D721Med (cell line): ENCODE results near the gene C1QTNF6.
A peak's percentile ranks its signal among the peaks of the same experiment; 100 is the strongest.

Source experiments
- DNase-seq: peaks from one replicate; pipeline ENCODE4 v3.0.0; 2011; ENCODE audit warnings: low spot score; ENCODE audit not compliant: insufficient read length
- FAIRE-seq: peaks from 2 replicates; lab custom pipeline; 2011; peaks lifted over from hg19 to GRCh38; lab: Jason Lieb, UNC
- CTCF ChIP-seq: IDR thresholded peaks from 2 replicates; pipeline ENCODE4 v1.5.1; 2012; ENCODE audit warnings: mild to moderate bottlenecking, control low read depth; ENCODE audit not compliant: insufficient read depth; ENCODE audit errors: missing control alignments

Gene C1QTNF6

GRCh38 chr22:37169947-37170688 lies 17.9 kb downstream of the C1QTNF6 start:
- no peak for FAIRE-seq
- DNase-seq: no peak
- no peak for TF ChIP-seq CTCF

DNA sequence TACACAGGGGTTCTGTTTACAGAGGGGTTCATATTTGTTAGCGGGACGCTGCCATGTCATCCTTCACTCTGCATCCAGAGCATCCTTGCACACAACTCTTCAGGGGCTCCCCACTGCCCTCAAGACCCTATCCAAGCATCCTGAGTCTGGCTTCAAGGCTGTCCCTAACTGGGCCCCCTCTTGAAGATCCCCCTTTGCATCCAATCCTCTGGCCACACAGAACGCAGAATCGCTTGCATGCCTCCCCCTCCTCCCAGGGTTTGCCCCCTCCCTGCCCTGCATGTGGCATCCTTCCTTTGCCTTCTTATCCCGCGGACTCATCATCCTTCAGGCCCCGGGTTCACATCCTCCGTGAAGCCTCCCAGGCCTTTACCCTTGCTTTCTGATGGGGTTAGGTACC lies 18.6 kb downstream of the C1QTNF6 start:
- no peak for TF ChIP-seq CTCF
- DNase-seq (no peak), FAIRE-seq (no peak)

DNA sequence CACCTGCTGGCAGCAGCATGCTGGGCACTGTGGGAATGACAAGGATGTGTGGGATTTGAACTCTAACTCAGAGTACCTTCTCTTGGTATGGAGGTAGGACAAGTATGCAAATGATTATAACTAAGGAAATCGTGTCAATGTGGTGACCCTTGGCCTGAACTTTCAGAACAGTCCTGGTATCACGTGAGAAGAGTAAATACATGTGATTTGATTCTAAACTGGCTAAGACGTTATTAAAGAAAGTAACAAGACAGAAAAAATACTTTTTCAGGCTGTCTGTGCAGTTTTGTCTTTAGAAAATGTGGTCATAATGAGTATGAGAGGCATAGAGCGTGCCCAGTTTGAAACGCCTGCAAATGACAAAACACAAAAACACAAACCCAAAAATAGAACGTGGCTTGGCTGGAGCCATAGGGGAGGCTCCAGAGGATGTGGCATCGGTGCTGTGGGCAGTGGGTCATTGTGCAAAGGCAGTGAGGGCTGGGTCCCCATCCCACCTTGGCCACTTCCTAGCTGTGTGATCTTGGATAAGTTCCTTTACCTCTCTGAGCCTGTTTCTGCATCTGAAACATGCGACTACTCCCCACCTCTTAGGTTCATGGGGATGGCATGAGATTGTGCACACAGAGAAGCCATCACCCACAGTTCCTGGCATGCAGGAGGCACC lies 19.9 kb downstream of the C1QTNF6 start:
- TF ChIP-seq CTCF: no peak
- no peak for FAIRE-seq
- DNase-seq: no peak

GRCh38 chr22:37167176-37167980 lies 20.7 kb downstream of the C1QTNF6 start:
- TF ChIP-seq CTCF: no peak
- DNase-seq (no peak), FAIRE-seq (no peak)

DNA sequence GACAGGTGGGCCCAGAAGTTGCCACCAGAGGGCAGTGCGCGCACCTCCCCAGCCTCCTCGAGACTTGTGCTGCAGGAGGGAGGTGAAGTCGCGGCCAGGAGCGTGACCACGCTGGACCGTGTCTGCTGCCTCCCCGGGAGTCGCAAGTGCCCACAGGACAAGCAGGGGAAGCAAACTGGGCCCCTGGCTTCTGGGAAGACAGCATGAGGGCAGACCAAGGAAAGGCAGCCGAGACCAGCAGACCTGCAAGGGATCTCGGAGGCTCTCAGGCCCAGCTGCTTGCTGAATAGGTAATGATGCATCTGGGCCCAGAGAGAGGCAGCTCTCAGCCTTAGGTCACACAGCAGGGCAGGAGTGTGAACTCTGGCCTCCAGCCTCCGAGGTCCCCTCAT lies 21.4 kb downstream of the C1QTNF6 start:
- peak; percentile 76 for TF ChIP-seq CTCF
- FAIRE-seq (no peak), DNase-seq (peak; percentile 71)

GRCh38 chr22:37165940-37166674 lies 21.9 kb downstream of the C1QTNF6 start:
- no peak for TF ChIP-seq CTCF
- FAIRE-seq (no peak), DNase-seq (no peak)
